ENCODE results near the gene TSPAN10. TPM values are rescaled to one million over a fixed set of nuclear protein-coding genes. Genes with fewer than 3 reads are reported as not detected.

The TSPAN10 gene
- total and polyA plus RNA-seq, 9 of the 15 experiments (the other 6 are each of a cell fraction or from before 2014, with no cell fraction given): 0.05 to 0.31 (median 0.13) TPM; not detected in 1

GRCh38 chr17:81684442-81684911, 47.5 kb downstream of the TSPAN10 start:
- Histone ChIP-seq H3K36me3 (ENCODE audit: control insufficient read depth, insufficient read depth, low read length) (peaks cover 59% of the 10 kb centered on the region; the same call in 2 of the 3 replicates), H3K27ac (ENCODE audit: extremely low read depth, low read depth, low read length) (peak overlapping the region; percentile 95), H3K4me3 (peak overlapping the region; percentile 96), H3K9me1 (ENCODE audit: control insufficient read depth, insufficient read depth, low read length) (peaks cover 6% of the 10 kb centered on the region), H2AFZ (ENCODE audit: low read depth, low read length) (no peak overlapping the region), H3K4me1 (replicated peaks in 1 of 2; ENCODE audit: control insufficient read depth in 2 of 2, insufficient read depth in 2 of 2, low read length in 2 of 2) (peaks cover 13 to 66% of the 10 kb centered on the region in 2 experiments), H4K20me1 (replicated peaks; ENCODE audit: control insufficient read depth, insufficient read depth, low read length) (peaks cover 16% of the 10 kb centered on the region; the same call in 1 of the 2 replicates), H3K9me3 (replicated peaks; ENCODE audit: control insufficient read depth, insufficient read depth, low read depth, low read length) (no peaks in the 10 kb centered on the region), H3K9ac (ENCODE audit: insufficient read depth in 1 of 2, low read depth in 2 of 2, low read length in 2 of 2) (peak overlapping the region; percentile 94 to 96), H3K79me2 (ENCODE audit: control insufficient read depth, insufficient read depth, low read length) (peaks cover 55% of the 10 kb centered on the region), H3K27me3 (ENCODE audit: control insufficient read depth in 2 of 2, insufficient read depth in 2 of 2, low read length in 2 of 2) (no peaks in the 10 kb centered on the region), H3K4me2 (ENCODE audit: insufficient read depth, low read length) (peak overlapping the region; percentile 96)
- FAIRE-seq (peak; percentile 44), DNase-seq (ENCODE audit: extremely low read depth in 1 of 4, low spot score in 3 of 4) (peak in 2 of 4 experiments; percentile 61 to 68), ATAC-seq (no peak)
- under 1% methylated on average over 16 of the region's 16 CpGs for WGBS (ENCODE audit: insufficient coverage, low coverage, missing lambda C conversion rate)
- ChIA-PET CTCF (ENCODE audit: low intra/inter-chr PET ratio) (no interaction called here), POLR2A (interaction anchor here (0.6 to 3.5 kb wide), 10 partner anchors 9 to 1079 kb away, joined by 3 to 39 read pairs (median 6); partner anchors contain the start of genes CCDC137, MRPL12 and OXLD1)
- in situ Hi-C loops (cut with MboI): no loop called here
- intact Hi-C loops (cut with micrococcal nuclease): no loop called here
- BruUV-seq (replicated peaks): TSS peak; percentile 68
- TF ChIP-seq ZNF316 (IDR thresholded peaks at IDR 0.05): no peak
- TF ChIP-seq ZEB2 (IDR thresholded peaks at IDR 0.05): no peak
- peak; percentile 60 for TF ChIP-seq NFE2 (IDR thresholded peaks at IDR 0.05; ENCODE audit: low read depth)
- TF ChIP-seq MGA (IDR thresholded peaks at IDR 0.05): peak; percentile 98
- TF ChIP-seq THAP12 (CRISPR knock-in tag; IDR thresholded peaks at IDR 0.05): no peak
- no peak for TF ChIP-seq NONO (IDR thresholded peaks at IDR 0.05; ENCODE audit: low read depth in 2 of 2, low read length in 1 of 2)
- TF ChIP-seq ZNF143 (CRISPR knock-in tag; IDR thresholded peaks at IDR 0.05): 0 out of 2 replicates have a peak, but pooled peaks have one; percentile 36
- TF ChIP-seq PCBP1 (IDR thresholded peaks at IDR 0.05; ENCODE audit: low read depth, low read length, poor library complexity, severe bottlenecking): no peak
- no peak for TF ChIP-seq KAT2B (IDR thresholded peaks at IDR 0.05; ENCODE audit: low read depth, low read length)
